HuH-7.5 (cell line): ENCODE measurements around the gene GAS2.

Experiments
- DNase-seq: peaks from one replicate; pipeline ENCODE4 v3.0.0; 2011; ENCODE audit warnings: low spot score

GAS2 gene

GRCh38 chr11:22674470-22675439 is 8.3 kb downstream of the GAS2 start:
- DNase-seq = no peak

- no peak for DNase-seq
These were observed 10.9 kb downstream of the GAS2 start for GRCh38 chr11:22677153-22677903.

- DNase-seq = no peak
These were observed 14.2 kb downstream of the GAS2 start for GRCh38 chr11:22680628-22681027.

- no peak for DNase-seq
These were observed 14.9 kb downstream of the GAS2 start for GRCh38 chr11:22681281-22681812.

GRCh38 chr11:22684082-22684481 is 17.7 kb downstream of the GAS2 start:
- DNase-seq = no peak

GRCh38 chr11:22685111-22685510 is 18.7 kb downstream of the GAS2 start:
- DNase-seq = no peak

GRCh38 chr11:22688914-22689313 is 22.5 kb downstream of the GAS2 start:
- DNase-seq = no peak

GRCh38 chr11:22690257-22690656 is 23.8 kb downstream of the GAS2 start:
- DNase-seq = no peak

- no peak for DNase-seq
These were observed 24.5 kb downstream of the GAS2 start for GRCh38 chr11:22690871-22691270.

GRCh38 chr11:22699388-22699787 is 33.0 kb downstream of the GAS2 start:
- DNase-seq = no peak

- DNase-seq = no peak
These were observed 35.6 kb downstream of the GAS2 start for GRCh38 chr11:22702031-22702430.

- peak; percentile 8 for DNase-seq
These were observed 36.6 kb downstream of the GAS2 start for GRCh38 chr11:22703040-22703439.

GRCh38 chr11:22703591-22703990 is 37.2 kb downstream of the GAS2 start:
- DNase-seq = no peak

GRCh38 chr11:22707119-22707899 is 40.9 kb downstream of the GAS2 start:
- no peak for DNase-seq

GRCh38 chr11:22711071-22711770 is 44.8 kb downstream of the GAS2 start:
- DNase-seq = no peak

- no peak for DNase-seq
These were observed 45.5 kb downstream of the GAS2 start for GRCh38 chr11:22711880-22712279.

GRCh38 chr11:22713336-22713735 is 46.9 kb downstream of the GAS2 start:
- DNase-seq = no peak

GRCh38 chr11:22715971-22716370 is 49.6 kb downstream of the GAS2 start:
- no peak for DNase-seq

- DNase-seq = no peak
These were observed 54.0 kb downstream of the GAS2 start for GRCh38 chr11:22720457-22720856.

GRCh38 chr11:22723274-22723673 is 56.9 kb downstream of the GAS2 start:
- no peak for DNase-seq

GRCh38 chr11:22725079-22725478 is 58.7 kb downstream of the GAS2 start:
- no peak for DNase-seq
